Keratinocyte (primary cell): ENCODE results near the gene BFSP2.

Experiments used
- CTCF ChIP-seq, 3 experiments: IDR thresholded peaks in 1 of 3; conservative IDR thresholded peaks in 1 of 3; optimal IDR thresholded peaks in 1 of 3; 2 replicates in 2 of 3; 3 replicates in 1 of 3; pipeline versions ENCODE3 to v1.5.1; 2011; ENCODE audit warnings: low read length in 3 of 3, mild to moderate bottlenecking in 3 of 3, moderate library complexity in 2 of 3, control low read depth in 1 of 3, inconsistent platforms in 1 of 3; ENCODE audit not compliant: insufficient read depth in 2 of 3; ENCODE audit errors: extremely low read depth in 1 of 3
- EZH2 ChIP-seq: IDR thresholded peaks from one replicate; pipeline ENCODE4 v1.6.1; 2012; ENCODE audit warnings: inconsistent platforms, mild to moderate bottlenecking, low read length, moderate library complexity

GRCh38 chr3:133488785-133489367, 89.0 kb downstream of the BFSP2 start:
- TF ChIP-seq EZH2: no peak
- TF ChIP-seq CTCF (optimal IDR thresholded peaks at IDR 0.05 in 1 of 3, IDR thresholded peaks at IDR 0.05 in 1 of 3, conservative IDR thresholded peaks at IDR 0.05 in 1 of 3; ENCODE audit: extremely low read depth in 1 of 3, insufficient read depth in 2 of 3, low read length in 3 of 3): no peak
